SK-N-SH (cell line): ENCODE measurements around the gene GPR155. TPM values are rescaled to one million over a fixed set of nuclear protein-coding genes. Genes with fewer than 3 reads are reported as not detected.

Experiments used
- CTCF ChIA-PET: fragments of 300-600, 350-600 bp; formaldehyde crosslinking; extraction: SDS; loops from one replicate; lab custom pipeline; 2021; lab: Yijun Ruan, JAX
- POLR2A ChIA-PET: fragments of 350-600 bp; sonication (Branson Sonifier 250); formaldehyde crosslinking; extraction: SDS; loops from one replicate; lab custom pipeline; 2020; ENCODE audit warnings: antibody characterized with exemption, inconsistent platforms; lab: Yijun Ruan, JAX
- DNase-seq: peaks from one replicate; pipeline ENCODE4 v3.0.0; 2012
- H2AFZ ChIP-seq: fragments of 200-600 bp; sonication (generic); 2 replicates; pipeline ENCODE4 v1.8.1; 2016; ENCODE audit warnings: antibody characterized with exemption, mild to moderate bottlenecking, low read depth
- H3F3A ChIP-seq: fragments of 200-600 bp; sonication (generic); replicated peaks from 2 replicates; pipeline ENCODE3; 2016; ENCODE audit warnings: antibody characterized with exemption, mild to moderate bottlenecking; ENCODE audit not compliant: insufficient read depth
- H3K27ac ChIP-seq, 2 experiments: fragments of 200-500 bp in 1 of 2; fragments of 200-600 bp in 1 of 2; sonication (Bioruptor generic) in 1 of 2; sonication (generic), shearing (Covaris generic) in 1 of 2; 2 replicates each; pipeline versions ENCODE4 v1.5.1 to v1.6.1; 2014 to 2016; ENCODE audit warnings: low read depth in 2 of 2, inconsistent platforms in 1 of 2, low read length in 1 of 2, mild to moderate bottlenecking in 1 of 2, mixed read lengths in 1 of 2
- H3K27me3 ChIP-seq: fragments of 200-600 bp; sonication (generic), shearing (Covaris generic); 2 replicates; pipeline ENCODE4 v1.6.1; 2016; ENCODE audit warnings: mixed run types; ENCODE audit not compliant: insufficient read depth
- H3K36me3 ChIP-seq, 2 experiments: fragments of 200-500 bp in 1 of 2; fragments of 200-600 bp in 1 of 2; sonication (Bioruptor generic) in 1 of 2; sonication (generic) in 1 of 2; replicated peaks in 1 of 2; 2 replicates each; pipeline versions ENCODE3 to v1.5.1; 2014 to 2016; ENCODE audit warnings: low read length in 1 of 2, mild to moderate bottlenecking in 1 of 2; ENCODE audit not compliant: insufficient read depth in 2 of 2, control insufficient read depth in 1 of 2
- H3K4me1 ChIP-seq, 2 experiments: fragments of 200-500 bp in 1 of 2; fragments of 200-600 bp in 1 of 2; sonication (Bioruptor generic) in 1 of 2; sonication (generic), shearing (Covaris generic) in 1 of 2; 2 replicates each; pipeline versions ENCODE4 v1.5.1 to v1.6.1; 2014 to 2016; ENCODE audit warnings: low read depth in 1 of 2, low read length in 1 of 2, mixed run types in 1 of 2; ENCODE audit not compliant: insufficient read depth in 2 of 2, control insufficient read depth in 1 of 2
- H3K4me2 ChIP-seq: fragments of 200-600 bp; sonication (generic), shearing (Covaris generic); 2 replicates; pipeline ENCODE4 v1.6.1; 2017; ENCODE audit warnings: mixed run types
- H3K4me3 ChIP-seq, 2 experiments: fragments of 200-500 bp in 1 of 2; fragments of 200-600 bp in 1 of 2; sonication (Bioruptor generic) in 1 of 2; sonication (generic), shearing (Covaris generic) in 1 of 2; 2 replicates each; pipeline versions ENCODE4 v1.5.1 to v1.8.1; 2014 to 2016; ENCODE audit warnings: low read depth in 2 of 2, inconsistent platforms in 1 of 2, low read length in 1 of 2, mild to moderate bottlenecking in 1 of 2, mixed read lengths in 1 of 2, moderate library complexity in 1 of 2
- H3K79me2 ChIP-seq: fragments of 200-600 bp; sonication (generic); 2 replicates; pipeline ENCODE4 v1.8.1; 2017; ENCODE audit warnings: mild to moderate bottlenecking; ENCODE audit not compliant: insufficient read depth
- H3K9ac ChIP-seq: fragments of 200-600 bp; sonication (generic); 2 replicates; pipeline ENCODE4 v1.6.1; 2017; ENCODE audit warnings: mixed run types
- H3K9me2 ChIP-seq: fragments of 200-600 bp; sonication (generic); 2 replicates; pipeline ENCODE4 v1.6.1; 2017; ENCODE audit warnings: mixed run types
- H3K9me3 ChIP-seq: fragments of 200-600 bp; sonication (generic); 2 replicates; pipeline ENCODE4 v1.6.1; 2017; ENCODE audit warnings: mixed run types, mild to moderate bottlenecking, moderate library complexity
- H4K20me1 ChIP-seq: fragments of 200-600 bp; sonication (generic); 2 replicates; pipeline ENCODE4 v1.6.1; 2017; ENCODE audit warnings: mild to moderate bottlenecking, mixed run types; ENCODE audit not compliant: insufficient read depth
- CHD2 ChIP-seq: fragments of 150-350 bp; IDR thresholded peaks from 2 replicates; pipeline ENCODE4 v1.6.1; 2018; ENCODE audit warnings: low read length; ENCODE audit not compliant: partially characterized antibody
- CTCF ChIP-seq: fragments of 200-600 bp; sonication (generic); IDR thresholded peaks from 2 replicates; pipeline ENCODE4 v1.6.1; 2017; ENCODE audit warnings: antibody characterized with exemption, mild to moderate bottlenecking, moderate library complexity
- ELF1 ChIP-seq: IDR thresholded peaks from 2 replicates; pipeline ENCODE4 v1.4.0; 2012
- EZH2phosphoT487 ChIP-seq: fragments of 200-600 bp; sonication (generic); IDR thresholded peaks from 2 replicates; pipeline ENCODE4 v1.6.1; 2017; ENCODE audit warnings: low read depth, mixed run types, mild to moderate bottlenecking, antibody characterized with exemption, moderate library complexity, borderline replicate concordance
- FOXJ3 ChIP-seq: sonication (generic); formaldehyde crosslinking; IDR thresholded peaks from 2 replicates; pipeline ENCODE4 v1.5.1; 2020; ENCODE audit warnings: mild to moderate bottlenecking, missing genetic modification reagents
- FOXM1 ChIP-seq: IDR thresholded peaks from 2 replicates; pipeline ENCODE4 v1.4.0; 2012; ENCODE audit warnings: low read depth, mild to moderate bottlenecking
- JUND ChIP-seq: IDR thresholded peaks from 2 replicates; pipeline ENCODE4 v1.4.0; 2012
- MAX ChIP-seq: IDR thresholded peaks from 2 replicates; pipeline ENCODE4 v1.4.0; 2012; ENCODE audit warnings: low read depth
- MXI1 ChIP-seq: IDR thresholded peaks from 2 replicates; pipeline ENCODE4 v1.6.1; 2012; ENCODE audit warnings: mild to moderate bottlenecking, low read depth, low read length, improper control_type of control experiment
- NRF1 ChIP-seq: IDR thresholded peaks from 2 replicates; pipeline ENCODE4 v1.6.1; 2012; ENCODE audit warnings: low read depth, mild to moderate bottlenecking, low read length
- RCOR1 ChIP-seq: fragments of 150-350 bp; IDR thresholded peaks from 2 replicates; pipeline ENCODE4 v1.6.1; 2017; ENCODE audit warnings: antibody characterized with exemption, low read length
- RFX5 ChIP-seq: IDR thresholded peaks from 2 replicates; pipeline ENCODE4 v1.6.1; 2012; ENCODE audit warnings: mild to moderate bottlenecking, improper control_type of control experiment, low read length
- SIN3A ChIP-seq: IDR thresholded peaks from 2 replicates; pipeline ENCODE4 v1.6.1; 2012; ENCODE audit warnings: low read depth, mild to moderate bottlenecking, low read length, moderate library complexity, borderline replicate concordance
- TAF1 ChIP-seq: IDR thresholded peaks from 2 replicates; pipeline ENCODE4 v1.6.1; 2012; ENCODE audit warnings: low read depth, mild to moderate bottlenecking, low read length, moderate library complexity, borderline replicate concordance
- TCF12 ChIP-seq: IDR thresholded peaks from 2 replicates; pipeline ENCODE4 v1.4.0; 2012
- TEAD4 ChIP-seq: IDR thresholded peaks from 2 replicates; pipeline ENCODE4 v1.4.0; 2012; ENCODE audit warnings: mild to moderate bottlenecking, borderline replicate concordance; ENCODE audit not compliant: insufficient read depth
- YY1 ChIP-seq: IDR thresholded peaks from 2 replicates; pipeline ENCODE4 v1.4.0; 2012; ENCODE audit warnings: low read depth, mild to moderate bottlenecking
- WGBS: methylation state at CpG from one replicate; pipeline ENCODE4 v1.1.6; 2017; ENCODE audit warnings: low lambda C conversion rate; 5-methylcytosine and 5-hydroxymethylcytosine counted together
- polyA plus RNA-seq, 3 experiments: library from polyadenylated mRNA; depleted of rRNA; stranded (reverse); fragments of >200 nt; gene quantifications; 2 replicates each; pipeline ENCODE4 v1.2.3, GENCODE V29; 2012
- TF ChIP-seq, protein P1 (sequence below): IDR thresholded peaks from 2 replicates; pipeline ENCODE4 v1.6.1; 2012; ENCODE audit warnings: mild to moderate bottlenecking, low read depth, low read length, moderate library complexity

Gene GPR155
- polyA plus RNA-seq, 1 of the 3 experiments (the other 2 are of a cell fraction): 3.5 TPM

GRCh38 chr2:174465327-174465726 lies 21.5 kb downstream of the GPR155 start:
- TF ChIP-seq, protein P1, sequence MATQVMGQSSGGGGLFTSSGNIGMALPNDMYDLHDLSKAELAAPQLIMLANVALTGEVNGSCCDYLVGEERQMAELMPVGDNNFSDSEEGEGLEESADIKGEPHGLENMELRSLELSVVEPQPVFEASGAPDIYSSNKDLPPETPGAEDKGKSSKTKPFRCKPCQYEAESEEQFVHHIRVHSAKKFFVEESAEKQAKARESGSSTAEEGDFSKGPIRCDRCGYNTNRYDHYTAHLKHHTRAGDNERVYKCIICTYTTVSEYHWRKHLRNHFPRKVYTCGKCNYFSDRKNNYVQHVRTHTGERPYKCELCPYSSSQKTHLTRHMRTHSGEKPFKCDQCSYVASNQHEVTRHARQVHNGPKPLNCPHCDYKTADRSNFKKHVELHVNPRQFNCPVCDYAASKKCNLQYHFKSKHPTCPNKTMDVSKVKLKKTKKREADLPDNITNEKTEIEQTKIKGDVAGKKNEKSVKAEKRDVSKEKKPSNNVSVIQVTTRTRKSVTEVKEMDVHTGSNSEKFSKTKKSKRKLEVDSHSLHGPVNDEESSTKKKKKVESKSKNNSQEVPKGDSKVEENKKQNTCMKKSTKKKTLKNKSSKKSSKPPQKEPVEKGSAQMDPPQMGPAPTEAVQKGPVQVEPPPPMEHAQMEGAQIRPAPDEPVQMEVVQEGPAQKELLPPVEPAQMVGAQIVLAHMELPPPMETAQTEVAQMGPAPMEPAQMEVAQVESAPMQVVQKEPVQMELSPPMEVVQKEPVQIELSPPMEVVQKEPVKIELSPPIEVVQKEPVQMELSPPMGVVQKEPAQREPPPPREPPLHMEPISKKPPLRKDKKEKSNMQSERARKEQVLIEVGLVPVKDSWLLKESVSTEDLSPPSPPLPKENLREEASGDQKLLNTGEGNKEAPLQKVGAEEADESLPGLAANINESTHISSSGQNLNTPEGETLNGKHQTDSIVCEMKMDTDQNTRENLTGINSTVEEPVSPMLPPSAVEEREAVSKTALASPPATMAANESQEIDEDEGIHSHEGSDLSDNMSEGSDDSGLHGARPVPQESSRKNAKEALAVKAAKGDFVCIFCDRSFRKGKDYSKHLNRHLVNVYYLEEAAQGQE: no peak
- no peak for TF ChIP-seq MXI1
- TF ChIP-seq RFX5: no peak
- no peak for TF ChIP-seq TCF12
- TF ChIP-seq, all 33 proteins: peak for 0
- Histone ChIP-seq H3K27me3 (no peaks in the 10 kb centered on the region), H2AFZ (no peak overlapping the region), H3K4me2 (no peak overlapping the region), H3F3A (no peaks in the 10 kb centered on the region), H4K20me1 (no peaks in the 10 kb centered on the region), H3K27ac (no peak overlapping the region), H3K4me3 (no peak overlapping the region), H3K4me1 (peaks cover 0 to 2% of the 10 kb centered on the region in 2 experiments; a peak in 2 of 4 replicates), H3K9me3 (no peaks in the 10 kb centered on the region), H3K79me2 (no peaks in the 10 kb centered on the region), H3K36me3 (no peaks in the 10 kb centered on the region), H3K9ac (no peak overlapping the region), H3K9me2 (no peaks in the 10 kb centered on the region)
- CTCF ChIA-PET: interaction anchor here (0.7 to 2.2 kb wide), 6 partner anchors 20 to 232 kb away, joined by 3 to 12 read pairs (median 3); no protein-coding TSS in a partner anchor
- POLR2A ChIA-PET: no interaction called here
- WGBS: 91% methylated on average over 4 of the region's 4 CpGs
- DNase-seq: no peak

DNA sequence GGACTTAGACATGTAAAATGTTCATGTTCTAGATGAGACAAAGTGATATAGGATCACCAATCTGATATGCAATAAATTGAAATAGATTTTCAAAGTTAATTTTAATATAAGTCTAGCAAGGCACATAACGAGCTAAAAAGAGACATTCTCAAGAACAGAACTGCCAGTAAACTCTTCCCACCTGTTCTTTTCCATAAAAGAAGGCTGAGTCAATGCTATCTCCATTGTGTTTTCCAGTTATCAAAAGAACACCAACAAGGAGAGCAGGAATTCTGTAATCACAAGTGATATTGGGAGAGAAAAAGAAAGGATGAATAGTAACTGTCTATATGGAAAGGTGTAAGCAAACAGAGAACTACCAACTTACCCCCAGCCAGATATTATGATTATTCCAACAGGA lies 25.6 kb downstream of the GPR155 start:
- Histone ChIP-seq H3K4me3 (no peak overlapping the region), H3K9ac (no peak overlapping the region), H2AFZ (no peak overlapping the region), H4K20me1 (no peaks in the 10 kb centered on the region), H3K79me2 (no peaks in the 10 kb centered on the region)
- POLR2A ChIA-PET: no interaction called here
- TF ChIP-seq TEAD4 (no peak), MXI1 (no peak), RCOR1 (no peak), YY1 (no peak), JUND (no peak)
- TF ChIP-seq, all 33 proteins: peak for 0
- WGBS: 68% methylated on average over 1 of the region's 1 CpG
- H3K27ac ChIP-seq: no peak overlapping the region
- H3K36me3 ChIP-seq: no peaks in the 10 kb centered on the region
- no peaks in the 10 kb centered on the region for H3K4me1 ChIP-seq
- H3K27me3 ChIP-seq: no peaks in the 10 kb centered on the region
- no peaks in the 10 kb centered on the region for H3K9me3 ChIP-seq
- no peak for DNase-seq
- CTCF ChIA-PET: interaction anchor here (0.8 to 6.0 kb wide), 18 partner anchors 11 to 814 kb away, joined by 3 to 107 read pairs (median 10); no protein-coding TSS in a partner anchor
- no peaks in the 10 kb centered on the region for H3K9me2 ChIP-seq
- H3F3A ChIP-seq: no peaks in the 10 kb centered on the region
- H3K4me2 ChIP-seq: no peak overlapping the region

DNA sequence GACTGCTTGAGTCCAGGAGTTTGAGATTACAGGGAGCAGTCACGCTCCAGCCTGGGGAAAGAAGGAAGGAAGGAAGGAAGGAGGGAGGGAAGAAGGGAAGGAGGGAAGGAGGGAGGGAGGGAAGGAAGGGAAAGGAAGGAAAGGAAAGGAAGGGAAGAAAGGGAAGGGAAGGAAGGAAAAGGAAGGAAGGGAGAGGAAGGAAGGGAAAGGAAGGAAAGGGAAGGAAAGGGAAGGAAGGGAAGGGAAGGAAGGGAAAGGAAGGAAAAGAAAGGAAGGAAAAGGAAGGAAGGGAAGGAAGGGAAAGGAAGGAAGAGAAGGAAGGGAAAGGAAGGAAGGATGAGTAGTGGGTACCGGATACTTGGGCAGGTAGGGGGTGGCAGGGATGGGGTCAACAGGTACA lies 32.3 kb downstream of the GPR155 start:
- POLR2A ChIA-PET: no interaction called here
- CTCF ChIA-PET: interaction anchor here (1.0 to 2.5 kb wide), 3 partner anchors 9 to 134 kb away, joined by 3 to 14 read pairs (median 3); no protein-coding TSS in a partner anchor
- 84% methylated on average over 2 of the region's 2 CpGs for WGBS
- Histone ChIP-seq H3K79me2 (no peaks in the 10 kb centered on the region), H3K27ac (no peak overlapping the region), H3K36me3 (no peaks in the 10 kb centered on the region), H3K9ac (no peak overlapping the region), H2AFZ (no peak overlapping the region), H3F3A (no peaks in the 10 kb centered on the region), H3K4me2 (no peak overlapping the region), H4K20me1 (no peaks in the 10 kb centered on the region), H3K27me3 (no peaks in the 10 kb centered on the region), H3K9me2 (no peaks in the 10 kb centered on the region), H3K4me1 (peaks cover 0 to 2% of the 10 kb centered on the region in 2 experiments; a peak in 2 of 4 replicates), H3K9me3 (no peaks in the 10 kb centered on the region), H3K4me3 (no peak overlapping the region)
- no peak for DNase-seq
- no peak for TF ChIP-seq TAF1
- no peak for TF ChIP-seq MXI1
- TF ChIP-seq SIN3A: no peak
- no peak for TF ChIP-seq FOXJ3 (CRISPR knock-in tag)
- TF ChIP-seq JUND: no peak
- no peak for TF ChIP-seq CTCF
- no peak for TF ChIP-seq FOXM1
- TF ChIP-seq CHD2: no peak
- TF ChIP-seq RCOR1: no peak
- TF ChIP-seq EZH2phosphoT487: no peak
- TF ChIP-seq NRF1: no peak
- TF ChIP-seq MAX: no peak
- no peak for TF ChIP-seq ELF1
